ENCODE data around the gene IGSF21. TPM values are rescaled to one million over a fixed set of nuclear protein-coding genes. Genes with fewer than 3 reads are reported as not detected.

IGSF21 gene
- total and polyA plus RNA-seq, 2 donors (not counting 3 experiments of a cell fraction or from before 2014, with no cell fraction given): not detected

- intact Hi-C loops (cut with micrococcal nuclease): no loop called here
- Histone ChIP-seq H2AFZ (ENCODE audit: low read depth, low read length) (no peak overlapping the region), H3K9me1 (replicated peaks; ENCODE audit: control insufficient read depth, extremely low read depth, insufficient read depth, low read length) (no peaks in the 10 kb centered on the region), H3K27me3 (ENCODE audit: control insufficient read depth in 2 of 2, insufficient read depth in 2 of 2, low read length in 2 of 2) (no peaks in the 10 kb centered on the region), H3K36me3 (ENCODE audit: control insufficient read depth in 2 of 2, extremely low read depth in 1 of 2, insufficient read depth in 2 of 2, low read length in 2 of 2) (no peaks in the 10 kb centered on the region), H4K20me1 (replicated peaks; ENCODE audit: control insufficient read depth, extremely low read depth, insufficient read depth, low read length) (no peaks in the 10 kb centered on the region), H3K9ac (replicated peaks; ENCODE audit: extremely low read depth, insufficient read depth, low read length) (no peak overlapping the region), H3K4me2 (ENCODE audit: insufficient read depth, low read length) (no peak overlapping the region), H3K27ac (ENCODE audit: insufficient read depth, low read depth, low read length) (no peak overlapping the region), H3K4me3 (replicated peaks in 1 of 3; ENCODE audit: insufficient read depth in 1 of 3, low read depth in 1 of 3, low read length in 3 of 3) (no peak overlapping the region), H3K9me3 (replicated peaks; ENCODE audit: control insufficient read depth, insufficient read depth, low read length) (peaks cover 6% of the 10 kb centered on the region), H3K79me2 (ENCODE audit: control insufficient read depth, insufficient read depth, low read length) (no peaks in the 10 kb centered on the region), H3K4me1 (ENCODE audit: control insufficient read depth, extremely low read depth, insufficient read depth, low read length) (no peaks in the 10 kb centered on the region)
- POLR2A ChIA-PET: no interaction called here
- no peak for TF ChIP-seq POLR2AphosphoS5 (IDR thresholded peaks at IDR 0.05; ENCODE audit: insufficient read depth, low read depth, low read length)
- no peak for TF ChIP-seq JUN (IDR thresholded peaks at IDR 0.05; ENCODE audit: borderline replicate concordance, insufficient read depth, insufficient read length, low read depth)
- TF ChIP-seq EZH2 (IDR thresholded peaks at IDR 0.05; ENCODE audit: borderline replicate concordance, low read depth, low read length, severe bottlenecking): no peak
- TF ChIP-seq POLR2A (IDR thresholded peaks at IDR 0.05; ENCODE audit: low read depth, low read length): no peak
- no peak for TF ChIP-seq MAX (IDR thresholded peaks at IDR 0.05; ENCODE audit: insufficient read depth, insufficient read length)
- no TSS peak for BruUV-seq (replicated peaks)
- dilution Hi-C loops (cut with MboI; ENCODE audit: extremely low pct_ligation_motif_present, low sequenced_read_pairs): no loop called here
- FAIRE-seq (no peak), DNase-seq (ENCODE audit: low read depth, low spot score) (no peak)
- CTCF ChIA-PET: no interaction called here
Measured at GRCh38 chr1:18384471-18384870, 276.9 kb downstream of the IGSF21 start.

GRCh38 chr1:18385239-18385790 lies 277.7 kb downstream of the IGSF21 start:
- ChIA-PET POLR2A (no interaction called here), CTCF (no interaction called here)
- Histone ChIP-seq H3K4me1 (ENCODE audit: control insufficient read depth, extremely low read depth, insufficient read depth, low read length) (no peaks in the 10 kb centered on the region), H4K20me1 (replicated peaks; ENCODE audit: control insufficient read depth, extremely low read depth, insufficient read depth, low read length) (no peaks in the 10 kb centered on the region), H2AFZ (ENCODE audit: low read depth, low read length) (no peak overlapping the region), H3K9me3 (replicated peaks; ENCODE audit: control insufficient read depth, insufficient read depth, low read length) (peaks cover 4% of the 10 kb centered on the region), H3K36me3 (ENCODE audit: control insufficient read depth in 2 of 2, extremely low read depth in 1 of 2, insufficient read depth in 2 of 2, low read length in 2 of 2) (no peaks in the 10 kb centered on the region), H3K4me2 (ENCODE audit: insufficient read depth, low read length) (no peak overlapping the region), H3K9me1 (replicated peaks; ENCODE audit: control insufficient read depth, extremely low read depth, insufficient read depth, low read length) (no peaks in the 10 kb centered on the region), H3K79me2 (ENCODE audit: control insufficient read depth, insufficient read depth, low read length) (no peaks in the 10 kb centered on the region), H3K9ac (replicated peaks; ENCODE audit: extremely low read depth, insufficient read depth, low read length) (no peak overlapping the region), H3K4me3 (replicated peaks in 1 of 3; ENCODE audit: insufficient read depth in 1 of 3, low read depth in 1 of 3, low read length in 3 of 3) (no peak overlapping the region), H3K27ac (ENCODE audit: insufficient read depth, low read depth, low read length) (no peak overlapping the region), H3K27me3 (ENCODE audit: control insufficient read depth in 2 of 2, insufficient read depth in 2 of 2, low read length in 2 of 2) (no peaks in the 10 kb centered on the region)
- TF ChIP-seq POLR2A (IDR thresholded peaks at IDR 0.05; ENCODE audit: low read depth, low read length) (no peak), EZH2 (IDR thresholded peaks at IDR 0.05; ENCODE audit: borderline replicate concordance, low read depth, low read length, severe bottlenecking) (no peak), FOS (IDR thresholded peaks at IDR 0.05; ENCODE audit: borderline replicate concordance, insufficient read depth, low read length) (no peak), POLR2AphosphoS5 (IDR thresholded peaks at IDR 0.05; ENCODE audit: insufficient read depth, low read depth, low read length) (no peak), CTCF (IDR thresholded peaks at IDR 0.05; ENCODE audit: extremely low read depth in 1 of 2, insufficient read depth in 1 of 2, low read depth in 1 of 2, low read length in 2 of 2) (no peak), MYC (IDR thresholded peaks at IDR 0.05; ENCODE audit: low read depth, low read length) (no peak), GATA2 (IDR thresholded peaks at IDR 0.05; ENCODE audit: insufficient read depth, insufficient read length, low read depth, low read length) (no peak), MAX (IDR thresholded peaks at IDR 0.05; ENCODE audit: insufficient read depth, insufficient read length) (no peak), JUN (IDR thresholded peaks at IDR 0.05; ENCODE audit: borderline replicate concordance, insufficient read depth, insufficient read length, low read depth) (no peak)
- intact Hi-C loops (cut with micrococcal nuclease): no loop called here
- BruUV-seq (replicated peaks): no TSS peak
- no peak for DNase-seq (ENCODE audit: low read depth, low spot score)
- dilution Hi-C loops (cut with MboI; ENCODE audit: extremely low pct_ligation_motif_present, low sequenced_read_pairs): no loop called here
- FAIRE-seq: no peak
